Measurements from ENCODE around the gene RPS8. TPM values are rescaled to one million over a fixed set of nuclear protein-coding genes. Genes with fewer than 3 reads are reported as not detected.

The RPS8 gene
- total and polyA plus RNA-seq, 4 donors: 258 to 891 (median 575) TPM

DNA sequence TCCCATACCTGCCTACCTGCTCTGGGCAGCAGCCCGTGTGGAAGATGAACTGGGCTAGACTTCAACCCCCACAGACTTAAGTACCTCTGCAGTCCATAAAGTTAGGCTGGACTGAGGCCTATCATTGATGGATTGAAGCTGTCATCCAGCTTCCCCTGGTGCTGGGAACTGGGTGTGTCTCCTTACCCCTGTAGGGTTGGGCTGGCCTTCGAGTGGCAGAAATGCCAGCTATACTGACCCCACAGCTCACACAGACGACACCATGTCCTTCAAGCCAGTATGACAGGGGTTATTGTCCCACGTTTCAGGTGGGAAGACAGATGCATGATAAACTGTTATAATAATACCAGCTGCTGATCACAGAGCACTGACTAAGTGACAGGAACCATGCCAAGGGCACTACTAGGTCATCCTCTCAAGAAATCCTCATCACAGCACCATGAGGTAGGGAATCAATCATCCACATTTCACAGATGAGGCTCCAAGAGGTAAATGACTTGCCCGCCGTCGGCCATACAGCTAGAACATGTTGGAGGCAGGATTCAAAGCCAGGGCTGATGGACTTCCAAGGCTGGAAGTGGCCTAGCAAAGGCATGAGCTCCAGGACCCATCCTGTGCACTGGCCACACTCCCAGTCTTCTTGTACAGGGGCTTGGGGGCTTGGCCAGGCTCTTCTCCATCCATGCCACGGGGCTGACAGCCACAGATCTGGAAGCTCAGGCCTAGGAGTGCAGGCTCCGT, 12.9 kb downstream of the RPS8 start, which contains the start of gene BEST4:
Gene BEST4, minus strand, starts transcription at position 51 of the 741 bp plus-strand sequence. CDS start 465 bp downstream, outside the sequence.
- H3K27ac ChIP-seq (ENCODE audit: low read depth in 1 of 2, low read length in 2 of 2): no peak within 1 kb of the TSS
- WGBS: 90% methylated on average over 9 of the region's 9 CpGs

GRCh38 chr1:44790968-44791801, 15.8 kb downstream of the RPS8 start:
- Histone ChIP-seq H3K9ac (ENCODE audit: low read depth in 1 of 2, low read length in 2 of 2) (no peak overlapping the region), H3K9me3 (ENCODE audit: control insufficient read depth in 4 of 4, low read length in 3 of 4) (no peaks in the 10 kb centered on the region), H3K4me3 (ENCODE audit: low read depth in 1 of 3, low read length in 3 of 3) (no peak overlapping the region), H3K36me3 (ENCODE audit: control insufficient read depth in 4 of 4, insufficient read depth in 3 of 4, low read depth in 1 of 4, low read length in 3 of 4) (no peaks in the 10 kb centered on the region), H3K27me3 (ENCODE audit: control insufficient read depth in 4 of 4, insufficient read depth in 4 of 4, low read length in 3 of 4) (no peaks in the 10 kb centered on the region), H3K27ac (ENCODE audit: low read depth in 1 of 2, low read length in 2 of 2) (no peak overlapping the region), H3K4me1 (ENCODE audit: control insufficient read depth in 4 of 4, insufficient read depth in 4 of 4, low read length in 3 of 4) (peaks cover 0 to 4% (median 1%) of the 10 kb centered on the region in 4 donors)
- no peak for DNase-seq (ENCODE audit: low spot score)
- 67% methylated on average over 7 of the region's 7 CpGs for WGBS
- no peak for TF ChIP-seq FOXA2 (IDR thresholded peaks at IDR 0.05)
- no peak for TF ChIP-seq EGR1 (IDR thresholded peaks at IDR 0.05; ENCODE audit: low read depth in 2 of 2)
- TF ChIP-seq JUND (IDR thresholded peaks at IDR 0.05): no peak

More for the DNA sequence above, 12.9 kb downstream of the RPS8 start, which contains the start of gene BEST4:
- Histone ChIP-seq H3K4me3 (ENCODE audit: low read depth in 1 of 3, low read length in 3 of 3) (no peak within 1 kb of the TSS), H3K4me1 (ENCODE audit: control insufficient read depth in 4 of 4, insufficient read depth in 4 of 4, low read length in 3 of 4) (peaks cover 6 to 21% (median 13%) of the 10 kb centered on the region in 4 donors), H3K27me3 (ENCODE audit: control insufficient read depth in 4 of 4, insufficient read depth in 4 of 4, low read length in 3 of 4) (no peaks in the 10 kb centered on the region), H3K9ac (ENCODE audit: low read depth in 1 of 2, low read length in 2 of 2) (no peak within 1 kb of the TSS), H3K9me3 (ENCODE audit: control insufficient read depth in 4 of 4, low read length in 3 of 4) (no peaks in the 10 kb centered on the region), H3K36me3 (ENCODE audit: control insufficient read depth in 4 of 4, insufficient read depth in 3 of 4, low read depth in 1 of 4, low read length in 3 of 4) (no peaks in the 10 kb centered on the region)
- TF ChIP-seq YY1 (IDR thresholded peaks at IDR 0.05): no peak
- TF ChIP-seq EGR1 (IDR thresholded peaks at IDR 0.05; ENCODE audit: low read depth in 2 of 2): no peak
- no peak for TF ChIP-seq HNF4G (IDR thresholded peaks at IDR 0.05)
- TF ChIP-seq, protein P1, sequence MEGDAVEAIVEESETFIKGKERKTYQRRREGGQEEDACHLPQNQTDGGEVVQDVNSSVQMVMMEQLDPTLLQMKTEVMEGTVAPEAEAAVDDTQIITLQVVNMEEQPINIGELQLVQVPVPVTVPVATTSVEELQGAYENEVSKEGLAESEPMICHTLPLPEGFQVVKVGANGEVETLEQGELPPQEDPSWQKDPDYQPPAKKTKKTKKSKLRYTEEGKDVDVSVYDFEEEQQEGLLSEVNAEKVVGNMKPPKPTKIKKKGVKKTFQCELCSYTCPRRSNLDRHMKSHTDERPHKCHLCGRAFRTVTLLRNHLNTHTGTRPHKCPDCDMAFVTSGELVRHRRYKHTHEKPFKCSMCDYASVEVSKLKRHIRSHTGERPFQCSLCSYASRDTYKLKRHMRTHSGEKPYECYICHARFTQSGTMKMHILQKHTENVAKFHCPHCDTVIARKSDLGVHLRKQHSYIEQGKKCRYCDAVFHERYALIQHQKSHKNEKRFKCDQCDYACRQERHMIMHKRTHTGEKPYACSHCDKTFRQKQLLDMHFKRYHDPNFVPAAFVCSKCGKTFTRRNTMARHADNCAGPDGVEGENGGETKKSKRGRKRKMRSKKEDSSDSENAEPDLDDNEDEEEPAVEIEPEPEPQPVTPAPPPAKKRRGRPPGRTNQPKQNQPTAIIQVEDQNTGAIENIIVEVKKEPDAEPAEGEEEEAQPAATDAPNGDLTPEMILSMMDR (IDR thresholded peaks at IDR 0.05; ENCODE audit: low read depth, low read length, missing input control): no peak
- TF ChIP-seq FOXA2 (IDR thresholded peaks at IDR 0.05): no peak
- no peak for DNase-seq (ENCODE audit: low spot score)

DNA sequence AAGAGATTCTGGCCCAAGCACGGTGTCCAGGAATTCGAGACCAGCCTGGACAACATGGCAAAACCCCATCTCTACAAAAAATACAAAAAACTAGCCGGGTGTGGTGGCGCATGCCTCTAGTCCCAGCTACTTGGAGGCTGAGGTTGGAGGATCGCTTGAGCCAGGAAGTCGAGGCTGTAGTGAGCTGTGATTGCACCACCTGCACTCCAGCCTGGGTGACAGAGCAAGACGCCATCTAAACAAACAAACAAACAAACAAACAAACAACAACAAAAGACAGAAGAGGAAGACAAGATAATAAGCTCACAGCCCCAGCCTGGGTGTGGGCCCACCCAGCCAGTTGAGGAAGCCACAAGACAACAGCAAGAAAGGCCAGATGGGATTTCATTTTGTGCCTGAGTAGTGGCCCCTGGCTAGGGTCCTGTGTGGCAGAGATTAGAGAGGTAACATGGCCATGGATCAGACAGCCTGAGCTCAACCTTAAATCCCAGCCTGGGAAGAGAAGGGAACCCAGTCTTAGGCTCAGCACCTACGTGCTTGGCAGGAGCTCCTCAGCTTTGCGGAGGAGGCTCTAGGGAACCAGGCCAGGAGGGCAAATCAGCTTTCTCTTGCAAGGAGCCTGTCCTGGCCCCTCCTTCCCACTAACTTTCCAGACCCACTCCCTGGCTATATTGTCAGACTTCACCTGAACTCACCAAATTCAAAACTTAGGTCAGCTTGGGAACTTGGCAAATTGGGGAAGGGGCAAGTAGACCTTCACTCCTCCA, 17.6 kb downstream of the RPS8 start:
- DNase-seq (ENCODE audit: low spot score): no peak
- WGBS: 88% methylated on average over 9 of the region's 9 CpGs
- TF ChIP-seq JUND (IDR thresholded peaks at IDR 0.05) (no peak), EGR1 (IDR thresholded peaks at IDR 0.05; ENCODE audit: low read depth in 2 of 2) (no peak), RAD21 (IDR thresholded peaks at IDR 0.05) (no peak), HNF4G (IDR thresholded peaks at IDR 0.05) (no peak), SP1 (IDR thresholded peaks at IDR 0.05) (no peak), MAX (IDR thresholded peaks at IDR 0.05) (no peak), GABPA (IDR thresholded peaks at IDR 0.05 in 1 of 2, conservative IDR thresholded peaks at IDR 0.05 in 1 of 2) (no peak), TAF1 (conservative IDR thresholded peaks at IDR 0.05) (no peak), HNF4A (conservative IDR thresholded peaks at IDR 0.05) (no peak), YY1 (IDR thresholded peaks at IDR 0.05) (no peak), REST (IDR thresholded peaks at IDR 0.05) (no peak), FOXA2 (IDR thresholded peaks at IDR 0.05) (no peak)
- TF ChIP-seq, protein P2, sequence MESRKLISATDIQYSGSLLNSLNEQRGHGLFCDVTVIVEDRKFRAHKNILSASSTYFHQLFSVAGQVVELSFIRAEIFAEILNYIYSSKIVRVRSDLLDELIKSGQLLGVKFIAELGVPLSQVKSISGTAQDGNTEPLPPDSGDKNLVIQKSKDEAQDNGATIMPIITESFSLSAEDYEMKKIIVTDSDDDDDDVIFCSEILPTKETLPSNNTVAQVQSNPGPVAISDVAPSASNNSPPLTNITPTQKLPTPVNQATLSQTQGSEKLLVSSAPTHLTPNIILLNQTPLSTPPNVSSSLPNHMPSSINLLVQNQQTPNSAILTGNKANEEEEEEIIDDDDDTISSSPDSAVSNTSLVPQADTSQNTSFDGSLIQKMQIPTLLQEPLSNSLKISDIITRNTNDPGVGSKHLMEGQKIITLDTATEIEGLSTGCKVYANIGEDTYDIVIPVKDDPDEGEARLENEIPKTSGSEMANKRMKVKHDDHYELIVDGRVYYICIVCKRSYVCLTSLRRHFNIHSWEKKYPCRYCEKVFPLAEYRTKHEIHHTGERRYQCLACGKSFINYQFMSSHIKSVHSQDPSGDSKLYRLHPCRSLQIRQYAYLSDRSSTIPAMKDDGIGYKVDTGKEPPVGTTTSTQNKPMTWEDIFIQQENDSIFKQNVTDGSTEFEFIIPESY (IDR thresholded peaks at IDR 0.05): no peak

More for the DNA sequence above, 17.6 kb downstream of the RPS8 start:
- H3K4me1 ChIP-seq (ENCODE audit: control insufficient read depth in 4 of 4, insufficient read depth in 4 of 4, low read length in 3 of 4): no peaks in the 10 kb centered on the region
- no peak overlapping the region for H3K4me3 ChIP-seq (ENCODE audit: low read depth in 1 of 3, low read length in 3 of 3)
- no peaks in the 10 kb centered on the region for H3K9me3 ChIP-seq (ENCODE audit: control insufficient read depth in 4 of 4, low read length in 3 of 4)
- no peaks in the 10 kb centered on the region for H3K27me3 ChIP-seq (ENCODE audit: control insufficient read depth in 4 of 4, insufficient read depth in 4 of 4, low read length in 3 of 4)
- H3K27ac ChIP-seq (ENCODE audit: low read depth in 1 of 2, low read length in 2 of 2): no peak overlapping the region
- no peaks in the 10 kb centered on the region for H3K36me3 ChIP-seq (ENCODE audit: control insufficient read depth in 4 of 4, insufficient read depth in 3 of 4, low read depth in 1 of 4, low read length in 3 of 4)
- H3K9ac ChIP-seq (ENCODE audit: low read depth in 1 of 2, low read length in 2 of 2): no peak overlapping the region
